Stimulated activated CD8-positive, alpha-beta memory T cell treated with anti-CD3 and anti-CD28 coated beads, Interleukin-15, amount 100 ng/mL, for 4 hours (primary cell): Measurements from ENCODE around the gene SYTL3.

Experiments used
- DNase-seq, 2 donors: peaks; one replicate each; pipeline ENCODE4 v3.0.0-alpha.2; 2020; ENCODE audit warnings: low read depth in 2 of 2

The SYTL3 gene

DNA sequence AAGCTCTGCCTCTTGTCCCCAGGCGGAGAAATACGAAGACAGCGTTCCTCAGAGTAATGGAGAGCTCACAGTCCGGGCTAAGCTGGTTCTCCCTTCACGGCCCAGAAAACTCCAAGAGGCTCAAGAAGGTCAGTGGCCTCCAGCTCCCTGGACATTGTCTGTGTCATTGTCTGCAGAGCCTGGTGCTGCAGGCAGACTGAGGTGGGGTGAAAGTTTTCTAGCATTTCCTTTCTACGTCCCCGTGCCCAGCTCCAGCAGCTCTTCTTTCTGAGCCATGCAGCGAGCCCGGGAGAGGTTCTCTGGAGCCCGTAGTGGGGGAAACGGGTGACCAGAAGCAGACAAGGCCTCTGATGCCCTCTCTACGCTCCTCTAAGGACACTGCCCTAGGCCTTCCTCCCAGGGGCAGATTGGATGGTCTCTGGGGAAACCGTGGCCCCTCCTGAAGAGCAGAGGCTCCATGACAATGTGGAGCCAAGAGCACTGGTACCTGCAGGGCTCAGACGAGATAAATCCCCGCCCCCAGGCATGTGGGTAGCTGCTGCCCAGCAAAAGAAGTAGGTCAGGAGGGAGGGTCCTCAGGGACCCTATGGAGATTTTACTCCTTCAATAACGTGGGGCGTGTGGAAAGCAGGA lies 110.9 kb downstream of the SYTL3 start:
- no peak for DNase-seq

DNA sequence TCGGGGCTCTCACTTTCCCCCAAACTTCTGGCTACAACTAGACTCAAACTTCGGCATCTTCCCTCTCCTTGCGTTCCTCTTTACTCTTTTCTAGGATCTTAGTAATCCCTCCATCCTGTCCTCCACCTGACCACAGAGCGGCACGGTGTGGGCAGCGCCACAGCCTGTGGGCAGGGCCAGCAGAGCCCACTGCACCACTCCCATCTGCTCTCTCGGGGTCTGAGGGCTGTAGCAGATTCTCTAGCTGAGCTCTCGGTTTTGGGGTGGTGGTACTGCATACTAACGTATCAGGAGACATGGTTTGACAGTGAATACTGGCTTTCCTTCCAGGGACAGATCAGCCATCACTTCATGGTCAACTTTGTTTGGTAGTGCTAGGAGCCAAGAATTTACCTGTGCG lies 111.9 kb downstream of the SYTL3 start:
- no peak for DNase-seq

DNA sequence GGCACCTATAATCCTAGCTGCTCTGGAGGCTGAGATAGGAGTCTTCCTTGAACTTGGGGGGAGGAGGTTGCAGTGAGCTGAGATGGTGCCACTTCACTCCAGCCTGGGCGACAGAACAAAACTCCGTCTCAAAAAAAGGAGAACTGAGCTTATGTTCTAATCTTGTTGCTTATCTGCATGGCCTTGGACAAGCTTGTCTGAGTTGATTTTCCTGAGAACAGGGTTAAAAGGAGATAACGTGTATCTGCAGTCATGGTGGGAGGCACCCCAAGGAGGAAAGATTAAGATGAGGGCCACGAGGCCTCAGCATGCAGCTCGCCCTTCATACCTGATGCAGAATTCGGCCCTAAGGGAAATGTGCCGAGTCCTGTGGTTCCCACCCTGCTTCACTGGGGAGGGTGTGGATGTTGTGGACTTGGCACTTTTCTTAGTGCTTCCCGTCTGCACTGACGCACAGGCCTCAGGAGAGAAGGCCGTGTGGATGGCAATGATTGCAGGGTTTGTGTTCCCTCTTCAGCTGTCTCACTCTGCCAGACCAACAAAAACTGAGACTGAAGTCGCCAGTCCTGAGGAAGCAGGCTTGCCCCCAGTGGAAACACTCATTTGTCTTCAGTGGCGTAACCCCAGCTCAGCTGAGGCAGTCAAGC lies 113.1 kb downstream of the SYTL3 start:
- no peak for DNase-seq

DNA sequence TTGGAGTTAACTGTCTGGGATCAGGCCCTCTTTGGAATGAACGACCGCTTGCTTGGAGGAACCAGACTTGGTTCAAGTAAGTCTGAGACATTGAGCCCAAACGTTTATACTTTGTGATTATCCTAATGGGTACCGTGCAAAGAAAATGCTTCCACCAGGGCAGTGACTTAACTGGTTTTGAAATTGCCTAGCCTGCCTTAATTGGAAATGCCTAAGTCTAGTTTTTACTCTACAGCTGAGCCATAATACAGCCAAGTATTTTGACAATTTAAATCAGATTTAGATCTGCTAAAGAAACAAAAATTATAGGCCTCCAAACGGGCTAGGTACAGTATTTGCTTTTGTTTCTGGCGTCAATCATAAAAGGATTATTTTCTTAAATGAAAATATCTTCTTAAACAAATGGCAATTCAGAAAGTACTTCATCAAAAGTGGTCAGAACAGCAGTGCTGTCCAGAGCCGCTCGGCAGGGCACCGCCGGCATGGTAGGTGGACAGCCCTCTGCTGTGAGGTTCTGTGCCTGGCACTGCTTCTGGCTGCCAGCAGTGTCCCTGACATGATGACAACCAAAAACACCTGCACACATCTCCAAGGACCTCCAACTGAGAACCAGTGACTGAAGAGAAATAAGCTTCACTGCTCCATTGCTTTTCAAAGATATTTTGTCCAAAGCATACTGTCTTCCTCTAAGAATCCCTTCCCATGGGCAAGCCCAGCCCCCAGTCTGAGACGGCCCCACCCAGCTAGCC lies 113.8 kb downstream of the SYTL3 start:
- DNase-seq, result no peak

DNA sequence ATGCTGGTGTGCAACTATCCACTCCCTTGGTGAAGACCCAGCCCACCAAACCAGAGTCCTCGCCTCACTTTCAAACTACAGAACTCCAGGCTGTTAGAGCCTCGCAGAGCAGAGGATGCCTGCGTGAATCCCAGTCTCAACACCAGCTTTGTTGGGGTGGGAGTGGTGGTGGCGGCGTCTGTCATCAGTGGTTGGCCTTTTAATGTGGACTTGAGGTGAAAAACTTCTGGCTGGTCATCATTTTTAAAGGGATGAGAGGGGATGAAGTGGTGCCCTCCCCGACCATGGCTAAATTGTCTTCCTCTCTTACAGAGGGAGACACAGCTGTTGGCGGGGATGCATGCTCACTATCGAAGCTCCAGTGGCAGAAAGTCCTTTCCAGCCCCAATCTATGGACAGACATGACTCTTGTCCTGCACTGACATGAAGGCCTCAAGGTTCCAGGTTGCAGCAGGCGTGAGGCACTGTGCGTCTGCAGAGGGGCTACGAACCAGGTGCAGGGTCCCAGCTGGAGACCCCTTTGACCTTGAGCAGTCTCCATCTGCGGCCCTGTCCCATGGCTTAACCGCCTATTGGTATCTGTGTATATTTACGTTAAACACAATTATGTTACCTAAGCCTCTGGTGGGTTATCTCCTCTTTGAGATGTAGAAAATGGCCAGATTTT lies 114.5 kb downstream of the SYTL3 start:
- DNase-seq, result no peak

DNA sequence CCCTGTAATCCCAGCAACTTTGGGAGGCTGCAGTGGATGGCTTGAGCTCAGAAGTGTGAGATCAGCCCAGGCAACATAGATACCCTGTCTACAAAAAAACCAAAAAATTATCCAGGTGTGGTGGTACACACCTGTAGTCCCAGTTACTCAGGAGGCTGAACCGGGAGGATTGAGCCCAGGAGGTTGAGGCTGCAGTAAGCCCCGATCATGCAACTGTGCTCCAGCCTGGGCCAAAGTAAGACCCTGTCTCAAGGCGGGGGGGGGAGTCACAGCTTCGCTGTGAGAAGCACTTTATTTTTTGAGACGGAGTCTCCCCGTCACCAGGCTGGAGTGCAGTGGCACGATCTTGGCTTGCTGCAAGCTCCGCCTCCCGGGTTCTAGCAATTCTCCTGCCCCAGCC lies 115.1 kb downstream of the SYTL3 start:
- DNase-seq, result no peak

DNA sequence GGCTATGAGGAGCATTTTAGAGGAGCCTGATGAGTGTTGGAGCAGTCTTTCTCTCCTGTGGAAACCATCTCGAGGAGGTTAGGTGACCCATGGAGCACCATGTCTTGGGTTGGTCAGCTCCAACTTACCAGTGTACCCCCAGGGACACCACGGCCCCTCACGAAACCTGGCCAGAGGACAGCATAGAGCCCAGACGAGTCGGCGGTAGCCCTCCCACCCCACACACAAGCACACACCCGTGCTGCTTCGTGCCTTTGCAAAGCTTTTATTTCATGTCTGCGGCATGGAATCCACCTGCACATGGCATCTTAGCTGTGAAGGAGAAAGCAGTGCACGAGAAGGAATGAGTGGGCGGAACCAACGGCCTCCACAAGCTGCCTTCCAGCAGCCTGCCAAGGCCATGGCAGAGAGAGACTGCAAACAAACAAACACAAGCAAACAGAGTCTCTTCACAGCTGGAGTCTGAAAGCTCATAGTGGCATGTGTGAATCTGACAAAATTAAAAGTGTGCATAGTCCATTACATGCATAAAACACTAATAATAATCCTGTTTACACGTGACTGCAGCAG lies 115.7 kb downstream of the SYTL3 start:
- DNase-seq, result no peak

DNA sequence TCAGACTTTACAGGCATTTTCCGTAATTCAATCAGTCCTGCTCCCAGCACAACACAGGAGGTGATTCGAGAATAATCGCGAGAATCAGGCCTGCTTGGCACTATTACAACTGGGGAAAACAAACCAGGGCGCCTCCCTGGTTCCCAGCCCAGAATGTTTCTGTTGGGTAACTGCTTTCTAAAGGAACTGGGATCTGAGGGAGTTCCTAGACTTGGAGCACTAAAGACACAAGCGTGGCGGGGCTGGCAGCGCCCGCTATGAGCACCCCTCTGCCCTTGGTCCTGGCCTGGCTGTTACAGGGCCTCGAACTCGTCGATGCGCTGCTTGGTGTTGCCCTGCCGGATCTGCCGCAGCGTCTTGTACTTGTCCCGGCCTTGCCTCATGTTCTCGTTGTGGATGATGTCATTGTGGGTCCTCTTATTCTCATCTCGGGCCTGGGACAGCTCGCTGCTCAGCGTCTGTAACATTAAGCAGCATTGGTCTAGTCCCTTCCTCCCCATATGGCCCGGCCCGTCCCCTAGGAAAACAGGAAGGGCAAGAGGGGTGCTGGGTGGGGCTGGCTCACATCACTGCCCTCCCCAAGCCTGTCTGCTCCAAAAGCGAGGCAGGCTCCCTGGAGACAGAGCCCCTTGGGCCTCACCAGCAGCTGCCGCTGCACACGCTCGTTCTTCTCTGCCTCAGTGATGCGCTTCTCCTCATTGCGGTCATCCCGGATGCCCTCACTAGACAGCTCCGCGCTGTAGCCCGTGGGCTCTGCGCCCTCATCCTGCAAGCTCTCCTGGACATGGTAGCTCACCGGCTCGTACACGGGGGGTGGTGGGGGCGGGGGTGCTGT lies 117.0 kb downstream of the SYTL3 start:
- no peak for DNase-seq

DNA sequence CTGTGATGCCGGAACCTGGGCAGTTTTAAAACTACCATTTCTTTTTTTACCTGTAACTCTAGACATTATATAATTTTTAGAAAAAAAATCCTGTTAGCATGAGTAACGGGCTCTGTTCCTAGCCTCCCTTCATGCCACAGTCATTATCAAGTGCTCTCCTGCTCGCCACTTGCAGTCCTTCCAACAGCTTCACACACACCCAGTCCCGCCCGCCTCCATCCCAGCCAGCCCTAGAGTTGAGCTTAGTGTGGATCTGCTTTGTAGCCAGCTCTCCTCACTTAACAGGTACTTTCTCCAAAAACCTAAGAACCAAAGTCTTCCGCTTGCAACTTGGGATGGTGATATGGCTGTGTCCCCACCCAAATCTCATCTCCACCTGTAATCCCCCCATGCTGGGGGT lies 117.9 kb downstream of the SYTL3 start:
- DNase-seq, result no peak

DNA sequence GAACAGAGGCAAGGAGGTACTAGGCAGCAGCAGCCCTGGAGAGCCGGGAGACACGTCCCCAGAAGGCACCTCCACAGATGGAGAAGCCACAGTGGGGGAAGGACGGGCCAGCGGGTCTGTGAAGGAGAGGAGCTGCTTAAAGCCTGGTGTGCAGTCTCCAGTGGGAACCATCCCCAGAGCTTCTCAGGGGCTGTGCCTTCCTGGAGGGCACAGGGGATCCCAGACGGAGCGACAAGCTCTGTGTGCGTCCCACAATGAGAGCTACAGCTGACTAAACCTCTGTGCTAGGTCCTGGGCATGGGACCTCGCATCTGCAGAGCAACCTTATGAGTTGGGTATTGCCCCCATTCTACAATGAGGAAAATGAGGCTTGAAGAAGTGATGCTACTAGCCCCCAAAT lies 118.6 kb downstream of the SYTL3 start:
- no peak for DNase-seq

DNA sequence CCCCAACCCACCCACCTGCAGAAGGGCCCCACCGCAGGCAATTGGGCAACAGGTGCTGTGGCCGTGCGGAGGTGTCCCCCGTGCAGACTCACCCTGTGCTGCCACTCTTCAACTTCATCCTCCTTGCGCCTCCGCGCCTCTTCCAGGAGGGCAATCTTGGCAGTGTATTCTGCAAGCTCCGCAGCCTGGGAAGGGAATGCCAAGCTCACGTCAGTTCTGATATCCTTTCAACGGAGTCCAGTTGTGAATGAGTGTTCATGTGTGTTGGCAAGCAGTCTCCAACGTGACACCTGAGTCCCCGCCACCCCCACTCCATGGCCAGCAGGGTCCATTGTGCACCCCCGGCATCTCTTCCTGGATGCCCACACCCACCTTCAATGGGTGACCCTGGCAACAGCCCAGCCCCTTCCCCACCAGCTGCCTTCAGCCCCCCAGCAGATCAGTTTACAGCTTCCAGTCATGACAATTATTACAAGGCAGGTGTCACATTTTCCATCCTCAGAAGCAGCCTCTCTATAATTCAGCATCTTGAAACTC lies 119.4 kb downstream of the SYTL3 start:
- DNase-seq, result no peak

DNA sequence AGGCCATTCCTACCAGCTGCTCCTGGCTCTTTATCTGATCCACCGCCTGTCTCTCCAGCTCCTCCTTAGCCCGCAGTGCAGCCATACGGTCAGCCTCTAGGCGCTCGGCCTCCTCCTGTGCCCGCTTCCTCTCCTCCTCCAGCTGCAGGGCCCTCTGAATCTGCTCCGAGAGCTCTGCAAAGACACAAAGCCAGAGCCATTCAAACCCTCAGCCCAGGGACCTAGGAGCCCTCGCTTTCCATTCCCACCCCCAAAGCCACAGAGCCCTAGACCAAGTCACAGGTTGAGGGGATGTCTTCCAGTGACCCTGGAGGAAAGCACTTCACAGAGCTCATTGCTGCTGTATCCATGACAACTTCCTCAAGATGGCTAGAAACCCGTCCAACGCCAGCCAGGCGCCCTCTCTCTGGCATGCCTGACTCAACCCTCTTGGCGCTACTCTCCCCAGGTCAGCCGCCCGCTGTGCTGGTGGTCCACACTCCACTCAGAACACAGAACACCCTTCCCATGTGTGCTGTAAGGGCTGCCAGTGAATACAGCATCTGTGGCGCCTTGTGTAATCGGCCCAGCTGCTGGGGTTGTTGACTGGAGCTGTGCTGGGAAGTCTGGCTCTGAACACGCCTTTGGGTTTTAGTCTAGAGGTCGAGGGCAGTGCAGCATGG lies 120.0 kb downstream of the SYTL3 start:
- DNase-seq, result no peak

DNA sequence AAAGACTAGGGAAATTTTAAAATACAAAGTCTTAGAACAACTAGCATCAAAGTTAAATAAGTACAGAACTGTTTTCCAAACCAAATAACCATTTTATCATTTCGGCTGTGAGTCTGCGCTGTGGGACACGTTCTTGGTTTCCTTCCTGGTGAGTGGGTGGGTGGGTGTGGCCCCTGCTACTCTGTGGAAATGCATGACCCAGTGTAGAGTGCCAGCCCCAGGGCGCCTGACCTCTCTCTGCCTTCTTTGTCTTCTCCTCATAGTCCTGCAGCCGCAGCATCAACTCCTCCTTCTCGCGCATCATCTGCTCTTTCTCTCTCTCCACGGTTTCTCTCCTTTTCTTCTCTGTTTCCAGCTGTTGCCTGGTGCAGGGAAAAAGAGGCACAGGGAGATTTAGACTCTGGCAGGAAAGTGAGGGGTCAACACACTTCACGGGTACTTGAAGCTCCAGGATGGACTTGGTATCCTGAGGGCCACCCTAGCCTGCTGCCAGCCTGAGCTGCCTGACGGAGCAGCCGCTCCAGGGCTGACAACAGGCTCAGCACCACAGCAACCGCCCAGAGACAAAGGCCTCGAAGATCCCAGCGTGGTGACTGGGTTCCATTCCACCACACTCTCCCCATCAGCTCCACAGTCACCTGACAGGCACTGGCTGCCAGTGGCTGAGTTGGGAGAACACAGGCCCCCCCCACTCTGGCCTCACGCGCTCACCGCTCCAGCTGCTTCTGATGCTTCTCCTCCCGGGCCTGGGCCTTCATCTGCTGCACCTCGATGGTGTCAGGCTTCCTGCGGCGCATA lies 120.9 kb downstream of the SYTL3 start:
- DNase-seq, result no peak

DNA sequence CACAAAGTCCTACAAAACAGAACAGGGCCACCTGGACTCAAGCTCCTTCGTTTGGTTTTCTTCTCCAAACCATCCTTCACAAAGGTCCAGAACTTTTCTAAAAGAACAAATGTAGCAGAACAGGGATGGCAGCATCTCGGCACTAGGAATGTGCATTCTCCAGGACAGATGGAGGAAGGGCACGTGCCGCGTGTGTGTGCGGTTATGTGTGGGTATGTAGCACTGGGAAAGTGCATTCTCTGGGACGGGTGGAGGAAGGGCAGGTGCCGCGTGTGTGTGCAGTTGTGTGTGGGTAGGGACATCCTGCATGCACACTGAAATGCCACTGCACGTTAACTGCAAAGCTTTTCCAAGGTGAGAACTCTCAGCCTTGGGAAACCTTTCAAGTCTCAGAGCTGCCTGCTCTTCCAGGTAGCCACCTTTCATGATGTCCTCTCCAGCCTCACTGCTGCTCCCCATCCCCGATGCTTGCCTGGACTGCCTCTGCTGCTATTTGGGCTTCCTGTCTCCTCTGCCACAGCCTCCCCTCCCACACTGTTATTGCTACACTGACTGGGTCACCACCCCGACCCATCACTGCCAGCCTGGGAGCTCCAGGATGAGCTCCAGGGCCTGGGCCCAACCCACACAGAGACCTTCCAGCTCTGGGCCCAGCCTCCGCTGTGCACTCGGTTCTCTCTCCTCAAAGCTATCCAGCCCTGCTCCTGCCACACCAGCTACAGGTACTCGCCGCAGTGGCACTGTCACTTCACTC lies 121.7 kb downstream of the SYTL3 start:
- no peak for DNase-seq

DNA sequence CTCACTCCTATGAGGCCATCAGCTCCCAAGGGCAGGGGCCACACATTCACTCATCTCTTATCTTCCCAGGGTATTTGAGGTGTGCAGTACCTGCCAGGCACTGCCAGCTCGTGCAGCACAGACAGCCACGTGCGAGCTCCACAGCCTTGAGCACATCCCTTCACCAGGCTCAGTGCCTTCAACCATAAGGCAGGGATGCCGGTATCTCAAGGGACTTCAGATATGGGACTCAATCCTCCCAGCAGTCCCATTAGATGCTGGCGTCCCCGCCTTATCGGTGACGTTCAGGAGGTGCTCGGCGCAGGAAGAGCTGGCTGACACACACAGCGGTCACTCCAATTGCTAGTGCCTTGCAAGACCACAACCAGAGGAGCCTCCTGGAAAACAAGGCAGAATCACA lies 122.3 kb downstream of the SYTL3 start:
- DNase-seq, result no peak

DNA sequence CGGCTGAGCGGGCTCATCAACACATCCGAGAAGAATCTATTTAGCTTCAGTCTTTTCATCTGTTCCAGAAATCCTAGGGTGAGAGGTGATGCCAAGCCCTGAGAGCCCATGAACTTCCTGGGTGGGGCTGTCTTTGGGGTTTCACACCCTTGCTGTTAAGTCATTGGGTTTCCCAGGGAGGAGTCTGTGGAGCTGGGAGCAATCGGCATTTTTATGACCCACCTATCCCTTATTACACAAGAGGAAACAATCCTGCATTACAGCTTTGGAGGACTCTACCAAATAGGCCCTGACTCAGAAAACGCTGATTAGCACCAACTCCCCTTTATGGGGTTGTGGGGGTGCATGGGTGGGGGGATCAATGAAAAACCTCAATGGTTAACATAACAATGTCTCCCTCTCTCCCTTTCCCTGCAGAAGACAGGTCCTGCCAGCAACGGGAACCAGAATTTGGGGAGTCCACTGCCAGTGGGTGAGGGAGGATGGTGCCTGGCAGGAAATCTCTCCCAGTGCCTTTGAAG lies 123.1 kb downstream of the SYTL3 start:
- no peak for DNase-seq

DNA sequence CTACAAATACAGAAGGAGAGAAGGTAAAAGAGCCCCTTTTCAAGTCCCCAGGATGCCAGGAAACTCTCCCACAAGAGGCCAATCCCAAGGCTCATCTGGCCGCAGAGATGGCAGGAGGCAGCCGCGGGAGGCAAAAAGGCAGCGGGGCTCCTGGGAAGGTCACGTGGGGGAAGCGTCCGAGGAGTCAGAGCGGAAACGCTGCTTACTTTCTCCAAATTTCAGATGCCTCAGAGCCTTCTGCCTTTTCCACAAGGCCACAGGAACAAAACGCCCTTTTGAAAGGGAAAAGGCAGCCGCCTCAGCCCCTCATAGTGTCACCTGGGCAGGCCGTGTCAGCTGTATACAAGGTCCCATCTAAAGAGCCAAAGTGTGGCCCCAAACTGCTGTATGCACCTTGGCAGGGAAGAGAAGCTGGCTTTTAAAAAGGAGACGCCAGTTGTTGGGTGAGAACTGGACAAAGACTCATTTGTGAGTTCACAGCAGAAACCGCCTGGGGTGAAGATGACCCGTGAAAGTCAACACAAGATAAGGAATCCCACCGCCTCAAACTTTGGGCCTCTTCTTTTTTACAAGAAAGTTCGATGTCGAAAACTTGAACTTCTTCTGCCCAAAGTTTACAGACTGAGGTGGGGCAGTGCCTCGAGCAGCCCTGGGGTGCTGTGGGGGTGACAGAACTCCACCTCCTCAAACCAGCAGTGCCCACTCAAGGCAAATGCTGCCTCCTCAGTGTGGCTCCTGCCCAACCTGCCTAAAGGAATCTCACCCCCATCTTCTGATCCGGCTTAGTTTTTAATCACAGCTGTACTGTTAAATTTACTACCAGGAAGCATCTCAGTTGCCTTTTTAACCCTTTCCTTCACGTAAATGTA lies 124.0 kb downstream of the SYTL3 start:
- DNase-seq, result no peak
